HCT116 (cell line): ENCODE measurements around the gene GCNT2. TPM values are rescaled to one million over a fixed set of nuclear protein-coding genes. Genes with fewer than 3 reads are reported as not detected.

Source experiments
- ATAC-seq: fragments of 200-7000 bp; cut with Tn5 transposase; 2 replicates; pipeline ENCODE4 v1.9.1; 2020; ENCODE audit warnings: mild to moderate bottlenecking, moderate library complexity
- BruUV-seq: library from RNA; stranded (reverse); fragments of 400-500 nt; replicated peaks from 2 replicates; lab custom pipeline; 2021; lab: Mats Ljungman, UMichigan
- CTCF ChIA-PET: fragments of 300-600 bp; sonication (Branson Sonifier 250); formaldehyde crosslinking; loops from one replicate; lab custom pipeline; 2021; ENCODE audit warnings: antibody characterized with exemption; lab: Charles Lee
- POLR2A ChIA-PET: fragments of 300-600, 350-600 bp; sonication (Branson Sonifier 250); formaldehyde crosslinking; loops from one replicate; lab custom pipeline; 2021; ENCODE audit warnings: antibody characterized with exemption; lab: Charles Lee
- RAD21 ChIA-PET, 2 experiments: fragments of 300-600 bp; sonication (Branson Sonifier 250); formaldehyde crosslinking; loops; one replicate each; lab custom pipeline; 2023; ENCODE audit warnings: low total read pairs in 2 of 2; ENCODE audit not compliant: uncharacterized antibody in 2 of 2, unreplicated experiment in 2 of 2, low non-redundant PET in 1 of 2; lab: Charles Lee
- DNase-seq: peaks from one replicate; pipeline ENCODE4 v3.0.0-alpha.2; 2010; ENCODE audit warnings: low read depth, low spot score
- H2AFZ ChIP-seq: fragments of 200-600 bp; shearing (Covaris generic), sonication (generic); 2 replicates; pipeline ENCODE4 v1.6.1; 2017; ENCODE audit warnings: low read depth, mixed run types, mixed read lengths, antibody characterized with exemption, low read length; ENCODE audit not compliant: poor library complexity, severe bottlenecking
- H3K27ac ChIP-seq: 2 replicates; pipeline ENCODE4 v1.5.1; 2012; ENCODE audit warnings: low read depth, low read length
- H3K27me3 ChIP-seq: fragments of 200-600 bp; sonication (generic); 2 replicates; pipeline ENCODE4 v1.6.1; 2016; ENCODE audit warnings: mixed run types, low read length, mixed read lengths; ENCODE audit not compliant: insufficient read depth
- H3K36me3 ChIP-seq, 2 experiments: fragments of 200-500 bp in 1 of 2; fragments of 200-600 bp in 1 of 2; sonication (Bioruptor generic) in 1 of 2; sonication (generic) in 1 of 2; 2 replicates each; pipeline versions ENCODE4 v1.5.1 to v1.6.1; 2014 to 2016; ENCODE audit warnings: low read length in 2 of 2, inconsistent platforms in 1 of 2, mixed read lengths in 1 of 2, mixed run types in 1 of 2; ENCODE audit not compliant: insufficient read depth in 2 of 2, control insufficient read depth in 1 of 2
- H3K4me1 ChIP-seq, 2 experiments: fragments of 200-600 bp in 1 of 2; sonication (generic) in 1 of 2; 2 replicates each; pipeline versions ENCODE4 v1.5.1 to v1.6.1; 2012 to 2017; ENCODE audit warnings: low read length in 2 of 2, inconsistent platforms in 1 of 2, mild to moderate bottlenecking in 1 of 2, mixed read lengths in 1 of 2, mixed run types in 1 of 2, moderate library complexity in 1 of 2; ENCODE audit not compliant: insufficient read depth in 2 of 2, control insufficient read depth in 1 of 2
- H3K4me2 ChIP-seq: fragments of 200-600 bp; sonication (generic); 2 replicates; pipeline ENCODE4 v1.6.1; 2017; ENCODE audit warnings: mixed run types, low read length, mixed read lengths
- H3K4me3 ChIP-seq, 2 experiments: fragments of 200-600 bp in 1 of 2; sonication (generic) in 1 of 2; replicated peaks in 1 of 2; 2 replicates each; pipeline ENCODE4 v1.5.1; 2011 to 2016; ENCODE audit warnings: low read length in 2 of 2, control low read depth in 1 of 2, low read depth in 1 of 2, mild to moderate bottlenecking in 1 of 2, mixed read lengths in 1 of 2, mixed run types in 1 of 2
- H3K79me2 ChIP-seq: fragments of 200-600 bp; sonication (generic); 2 replicates; pipeline ENCODE4 v1.6.1; 2017; ENCODE audit warnings: mild to moderate bottlenecking, mixed run types, low read length, moderate library complexity, mixed read lengths; ENCODE audit not compliant: insufficient read depth
- H3K9ac ChIP-seq: fragments of 200-600 bp; sonication (generic); 2 replicates; pipeline ENCODE4 v1.6.1; 2016; ENCODE audit warnings: low read length, mixed read lengths
- H3K9me2 ChIP-seq: fragments of 200-600 bp; sonication (generic), shearing (Covaris generic); 2 replicates; pipeline ENCODE4 v1.6.1; 2017; ENCODE audit warnings: mixed run types, mild to moderate bottlenecking, moderate library complexity; ENCODE audit not compliant: insufficient read depth
- H3K9me3 ChIP-seq, 2 experiments: fragments of 200-500 bp in 1 of 2; fragments of 200-600 bp in 1 of 2; sonication (Bioruptor generic) in 1 of 2; sonication (generic) in 1 of 2; 2 replicates each; pipeline ENCODE4 v1.6.1; 2014 to 2017; ENCODE audit warnings: low read length in 2 of 2, mixed read lengths in 2 of 2, inconsistent platforms in 1 of 2, low read depth in 1 of 2, mild to moderate bottlenecking in 1 of 2, mixed run types in 1 of 2, moderate library complexity in 1 of 2; ENCODE audit not compliant: control insufficient read depth in 1 of 2, insufficient read depth in 1 of 2
- H4K20me1 ChIP-seq: fragments of 200-600 bp; sonication (generic), shearing (Covaris generic); 2 replicates; pipeline ENCODE4 v1.6.1; 2017; ENCODE audit warnings: mixed run types, mild to moderate bottlenecking, moderate library complexity; ENCODE audit not compliant: insufficient read depth
- ATF3 ChIP-seq: IDR thresholded peaks from 2 replicates; pipeline ENCODE4 v1.6.1; 2012
- CBX3 ChIP-seq: IDR thresholded peaks from 2 replicates; pipeline ENCODE4 v1.6.1; 2012; ENCODE audit warnings: low read depth
- CEBPB ChIP-seq: IDR thresholded peaks from 2 replicates; pipeline ENCODE4 v1.6.1; 2012; ENCODE audit warnings: low read depth
- EZH2phosphoT487 ChIP-seq: fragments of 200-600 bp; IDR thresholded peaks from 2 replicates; pipeline ENCODE4 v1.6.1; 2018; ENCODE audit warnings: antibody characterized with exemption, borderline replicate concordance
- FOSL1 ChIP-seq: IDR thresholded peaks from 2 replicates; pipeline ENCODE4 v1.6.1; 2012; ENCODE audit warnings: low read depth
- POLR2AphosphoS5 ChIP-seq: IDR thresholded peaks from 2 replicates; pipeline ENCODE4 v1.6.1; 2011; ENCODE audit warnings: mild to moderate bottlenecking, low read depth, low read length, moderate library complexity
- REST ChIP-seq: IDR thresholded peaks from 2 replicates; pipeline ENCODE4 v1.6.1; 2012; ENCODE audit warnings: low read depth
- SIN3A ChIP-seq: IDR thresholded peaks from 2 replicates; pipeline ENCODE4 v1.6.1; 2012; ENCODE audit warnings: low read depth
- SP1 ChIP-seq: IDR thresholded peaks from 2 replicates; pipeline ENCODE4 v1.6.1; 2012; ENCODE audit warnings: low read depth
- SRF ChIP-seq: IDR thresholded peaks from 2 replicates; pipeline ENCODE4 v1.6.1; 2012; ENCODE audit warnings: low read depth
- TCF7L2 ChIP-seq: IDR thresholded peaks from 2 replicates; pipeline ENCODE4 v1.7.0; 2011; ENCODE audit warnings: borderline replicate concordance, inconsistent platforms; ENCODE audit not compliant: insufficient read depth, insufficient read length; ENCODE audit errors: extremely low read depth
- YY1 ChIP-seq: IDR thresholded peaks from 2 replicates; pipeline ENCODE4 v1.6.1; 2011; ENCODE audit warnings: low read length, low read depth, moderate library complexity, mild to moderate bottlenecking; ENCODE audit not compliant: insufficient replicate concordance; ENCODE audit errors: extremely low read depth
- ZBTB33 ChIP-seq: IDR thresholded peaks from 2 replicates; pipeline ENCODE4 v1.6.1; 2011; ENCODE audit warnings: mild to moderate bottlenecking, low read length, moderate library complexity; ENCODE audit not compliant: insufficient replicate concordance; ENCODE audit errors: extremely low read depth
- ZNF274 ChIP-seq: fragments of 200-500 bp; sonication (Bioruptor generic); IDR thresholded peaks from 2 replicates; pipeline ENCODE4 v1.6.1; 2014; ENCODE audit warnings: mild to moderate bottlenecking, low read depth, low read length, inconsistent platforms
- intact Hi-C: fragments of 100-400 bp; cut with micrococcal nuclease; formaldehyde crosslinking; loops from 2 replicates; pipeline ENCODE4 v1.10.0; 2022
- total RNA-seq: library from RNA; stranded (reverse); gene quantifications from one replicate; pipeline ENCODE4 v1.2.1, GENCODE V29; 2021; ENCODE audit not compliant: unreplicated experiment

The GCNT2 gene
- total RNA-seq, 1 experiment from 2014 or later, result 0.74 TPM

- no TSS peak for BruUV-seq
- POLR2A ChIA-PET, result no interaction called here
- ATAC-seq, result no peak
Measured at GRCh38 chr6:10582774-10583508, 61.8 kb downstream of the GCNT2 start.

GRCh38 chr6:10583509-10583901 is 62.4 kb downstream of the GCNT2 start:
- no peaks in the 10 kb centered on the region for H3K9me3 ChIP-seq
- DNase-seq (no peak), ATAC-seq (no peak)
- no peak overlapping the region for H3K4me2 ChIP-seq
- H3K9me2 ChIP-seq, result no peaks in the 10 kb centered on the region
- no peak overlapping the region for H3K27ac ChIP-seq
- intact Hi-C loops, result no loop called here
- no peak overlapping the region for H3K4me3 ChIP-seq
- CTCF ChIA-PET, result no interaction called here
- RAD21 ChIA-PET, result no interaction called here
- no peaks in the 10 kb centered on the region for H4K20me1 ChIP-seq
- no peaks in the 10 kb centered on the region for H3K4me1 ChIP-seq
- TF ChIP-seq SP1 (no peak), CEBPB (no peak), CBX3 (no peak), FOSL1 (no peak), ZBTB33 (no peak), SRF (no peak), EZH2phosphoT487 (no peak), ATF3 (no peak), POLR2AphosphoS5 (no peak), SIN3A (no peak), REST (no peak), TCF7L2 (no peak), ZNF274 (no peak), YY1 (no peak)
- TF ChIP-seq, all 23 proteins: peak for 0
- no peaks in the 10 kb centered on the region for H3K79me2 ChIP-seq
- POLR2A ChIA-PET, result no interaction called here
- no peak overlapping the region for H3K9ac ChIP-seq
- no peaks in the 10 kb centered on the region for H3K36me3 ChIP-seq
- no TSS peak for BruUV-seq
- H2AFZ ChIP-seq, result no peak overlapping the region
- no peaks in the 10 kb centered on the region for H3K27me3 ChIP-seq

More at GRCh38 chr6:10582774-10583508, 61.8 kb downstream of the GCNT2 start:
- no peak for DNase-seq
- Histone ChIP-seq H3K4me2 (no peak overlapping the region), H4K20me1 (no peaks in the 10 kb centered on the region), H2AFZ (no peak overlapping the region), H3K9ac (no peak overlapping the region), H3K36me3 (no peaks in the 10 kb centered on the region), H3K79me2 (no peaks in the 10 kb centered on the region), H3K4me3 (no peak overlapping the region), H3K27ac (no peak overlapping the region), H3K27me3 (no peaks in the 10 kb centered on the region), H3K9me2 (no peaks in the 10 kb centered on the region), H3K4me1 (no peaks in the 10 kb centered on the region), H3K9me3 (no peaks in the 10 kb centered on the region)
- RAD21 ChIA-PET, result no interaction called here
- intact Hi-C loops, result no loop called here
- CTCF ChIA-PET, result no interaction called here
- no peak for TF ChIP-seq YY1
